Measurements from ENCODE around the gene CELSR3.

Gene CELSR3, protein sequence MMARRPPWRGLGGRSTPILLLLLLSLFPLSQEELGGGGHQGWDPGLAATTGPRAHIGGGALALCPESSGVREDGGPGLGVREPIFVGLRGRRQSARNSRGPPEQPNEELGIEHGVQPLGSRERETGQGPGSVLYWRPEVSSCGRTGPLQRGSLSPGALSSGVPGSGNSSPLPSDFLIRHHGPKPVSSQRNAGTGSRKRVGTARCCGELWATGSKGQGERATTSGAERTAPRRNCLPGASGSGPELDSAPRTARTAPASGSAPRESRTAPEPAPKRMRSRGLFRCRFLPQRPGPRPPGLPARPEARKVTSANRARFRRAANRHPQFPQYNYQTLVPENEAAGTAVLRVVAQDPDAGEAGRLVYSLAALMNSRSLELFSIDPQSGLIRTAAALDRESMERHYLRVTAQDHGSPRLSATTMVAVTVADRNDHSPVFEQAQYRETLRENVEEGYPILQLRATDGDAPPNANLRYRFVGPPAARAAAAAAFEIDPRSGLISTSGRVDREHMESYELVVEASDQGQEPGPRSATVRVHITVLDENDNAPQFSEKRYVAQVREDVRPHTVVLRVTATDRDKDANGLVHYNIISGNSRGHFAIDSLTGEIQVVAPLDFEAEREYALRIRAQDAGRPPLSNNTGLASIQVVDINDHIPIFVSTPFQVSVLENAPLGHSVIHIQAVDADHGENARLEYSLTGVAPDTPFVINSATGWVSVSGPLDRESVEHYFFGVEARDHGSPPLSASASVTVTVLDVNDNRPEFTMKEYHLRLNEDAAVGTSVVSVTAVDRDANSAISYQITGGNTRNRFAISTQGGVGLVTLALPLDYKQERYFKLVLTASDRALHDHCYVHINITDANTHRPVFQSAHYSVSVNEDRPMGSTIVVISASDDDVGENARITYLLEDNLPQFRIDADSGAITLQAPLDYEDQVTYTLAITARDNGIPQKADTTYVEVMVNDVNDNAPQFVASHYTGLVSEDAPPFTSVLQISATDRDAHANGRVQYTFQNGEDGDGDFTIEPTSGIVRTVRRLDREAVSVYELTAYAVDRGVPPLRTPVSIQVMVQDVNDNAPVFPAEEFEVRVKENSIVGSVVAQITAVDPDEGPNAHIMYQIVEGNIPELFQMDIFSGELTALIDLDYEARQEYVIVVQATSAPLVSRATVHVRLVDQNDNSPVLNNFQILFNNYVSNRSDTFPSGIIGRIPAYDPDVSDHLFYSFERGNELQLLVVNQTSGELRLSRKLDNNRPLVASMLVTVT (N-terminal part only)

DNA sequence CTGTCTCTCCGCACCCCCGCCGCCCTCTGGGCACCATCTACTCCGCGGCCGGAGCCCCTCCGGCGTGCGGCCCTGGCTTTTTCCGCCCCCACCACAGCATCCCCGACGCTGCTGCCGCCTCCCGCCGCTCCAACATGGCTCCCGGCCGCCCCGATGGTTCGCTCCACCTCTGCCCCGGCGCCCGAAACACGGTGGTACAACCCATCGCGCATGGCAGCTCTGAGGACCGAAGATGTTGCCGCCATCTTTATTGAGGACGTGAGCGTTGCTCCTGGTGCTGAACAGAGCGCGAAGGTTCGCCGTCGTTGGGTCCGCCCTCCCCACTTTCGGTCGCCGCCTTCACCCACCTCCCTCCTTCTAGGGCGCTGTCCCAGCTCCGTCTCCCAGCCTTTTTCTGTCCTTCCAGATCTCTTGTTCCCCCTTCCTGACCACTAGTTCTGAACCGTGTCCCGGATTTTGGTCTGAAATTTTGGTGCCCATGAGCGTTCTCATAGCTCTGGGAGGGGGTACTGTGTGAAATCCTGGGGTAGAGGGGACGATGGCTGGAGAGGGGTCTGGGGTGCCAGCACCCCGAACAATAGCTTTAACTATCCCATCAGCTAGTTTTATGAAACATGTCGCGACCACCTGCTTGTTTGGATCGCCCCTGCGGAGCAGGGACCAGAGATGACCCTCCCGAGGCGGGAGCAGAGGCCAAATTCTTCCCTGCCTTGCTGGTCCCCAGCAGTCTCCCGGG, at the start of gene CELSR3:
Gene CELSR3, minus strand, starts transcription at position 134 of the 736 bp plus-strand sequence. CDS start 252 bp downstream, outside the sequence.
- Histone ChIP-seq H3K4me1 (ENCODE audit: control insufficient read depth in 1 of 2, insufficient read depth in 1 of 2, low read depth in 1 of 2, low read length in 1 of 2) (peaks cover 14 to 21% of the 10 kb centered on the region in 2 experiments), H3K9me3 (no peaks in the 10 kb centered on the region), H3K4me3 (ENCODE audit: low read depth in 1 of 2, low read length in 1 of 2) (peak within 1 kb of the TSS; percentile 68 to 73), H3K27ac (no peak within 1 kb of the TSS), H3K27me3 (peaks cover 69% of the 10 kb centered on the region), H3K36me3 (no peaks in the 10 kb centered on the region)
- TF ChIP-seq, protein P1, sequence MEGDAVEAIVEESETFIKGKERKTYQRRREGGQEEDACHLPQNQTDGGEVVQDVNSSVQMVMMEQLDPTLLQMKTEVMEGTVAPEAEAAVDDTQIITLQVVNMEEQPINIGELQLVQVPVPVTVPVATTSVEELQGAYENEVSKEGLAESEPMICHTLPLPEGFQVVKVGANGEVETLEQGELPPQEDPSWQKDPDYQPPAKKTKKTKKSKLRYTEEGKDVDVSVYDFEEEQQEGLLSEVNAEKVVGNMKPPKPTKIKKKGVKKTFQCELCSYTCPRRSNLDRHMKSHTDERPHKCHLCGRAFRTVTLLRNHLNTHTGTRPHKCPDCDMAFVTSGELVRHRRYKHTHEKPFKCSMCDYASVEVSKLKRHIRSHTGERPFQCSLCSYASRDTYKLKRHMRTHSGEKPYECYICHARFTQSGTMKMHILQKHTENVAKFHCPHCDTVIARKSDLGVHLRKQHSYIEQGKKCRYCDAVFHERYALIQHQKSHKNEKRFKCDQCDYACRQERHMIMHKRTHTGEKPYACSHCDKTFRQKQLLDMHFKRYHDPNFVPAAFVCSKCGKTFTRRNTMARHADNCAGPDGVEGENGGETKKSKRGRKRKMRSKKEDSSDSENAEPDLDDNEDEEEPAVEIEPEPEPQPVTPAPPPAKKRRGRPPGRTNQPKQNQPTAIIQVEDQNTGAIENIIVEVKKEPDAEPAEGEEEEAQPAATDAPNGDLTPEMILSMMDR (IDR thresholded peaks at IDR 0.05) = no peak

GRCh38 chr3:48711727-48712126, 49.0 kb upstream of the CELSR3 start:
- no peak overlapping the region for H3K4me3 ChIP-seq (ENCODE audit: low read depth in 1 of 2, low read length in 1 of 2)
- TF ChIP-seq, protein P1 (IDR thresholded peaks at IDR 0.05) = no peak
- no peaks in the 10 kb centered on the region for H3K27me3 ChIP-seq
- H3K36me3 ChIP-seq = peaks cover 61% of the 10 kb centered on the region
- peaks cover 9 to 18% of the 10 kb centered on the region in 2 experiments for H3K4me1 ChIP-seq (ENCODE audit: control insufficient read depth in 1 of 2, insufficient read depth in 1 of 2, low read depth in 1 of 2, low read length in 1 of 2)
- H3K27ac ChIP-seq = peak overlapping the region; percentile 8
- H3K9me3 ChIP-seq = no peaks in the 10 kb centered on the region

- no peak overlapping the region for H3K4me3 ChIP-seq (ENCODE audit: low read depth in 1 of 2, low read length in 1 of 2)
- H3K36me3 ChIP-seq = peaks cover 59% of the 10 kb centered on the region
- no peaks in the 10 kb centered on the region for H3K4me1 ChIP-seq (ENCODE audit: control insufficient read depth in 1 of 2, insufficient read depth in 1 of 2, low read depth in 1 of 2, low read length in 1 of 2)
- no peak overlapping the region for H3K27ac ChIP-seq
- no peaks in the 10 kb centered on the region for H3K9me3 ChIP-seq
- H3K27me3 ChIP-seq = no peaks in the 10 kb centered on the region
- TF ChIP-seq, protein P1 (IDR thresholded peaks at IDR 0.05) = no peak
Measured at GRCh38 chr3:48709051-48709461, 46.4 kb upstream of the CELSR3 start.

DNA sequence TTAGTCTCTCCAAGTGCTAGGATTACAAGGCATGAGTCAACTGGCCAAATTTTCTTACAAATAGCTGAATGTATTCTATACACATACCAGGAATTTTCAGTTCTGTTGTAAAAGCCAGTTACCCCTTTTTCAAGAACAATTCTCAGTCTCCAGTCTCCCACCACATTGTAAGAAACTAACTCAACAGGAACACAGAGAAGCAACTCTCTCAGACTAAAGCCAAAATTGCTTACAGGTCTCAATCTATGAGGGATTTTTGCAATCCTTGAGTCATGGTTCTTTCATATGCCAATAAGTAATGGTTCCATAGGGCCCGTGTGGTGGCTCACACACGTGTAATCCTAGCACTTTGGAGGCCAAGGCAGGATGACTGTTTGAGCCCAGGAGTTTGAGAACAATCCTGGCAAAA, 45.8 kb upstream of the CELSR3 start:
- H3K27ac ChIP-seq = no peak overlapping the region
- no peaks in the 10 kb centered on the region for H3K27me3 ChIP-seq
- no peaks in the 10 kb centered on the region for H3K4me1 ChIP-seq (ENCODE audit: control insufficient read depth in 1 of 2, insufficient read depth in 1 of 2, low read depth in 1 of 2, low read length in 1 of 2)
- H3K36me3 ChIP-seq = peaks cover 55% of the 10 kb centered on the region
- no peak overlapping the region for H3K4me3 ChIP-seq (ENCODE audit: low read depth in 1 of 2, low read length in 1 of 2)
- TF ChIP-seq, protein P1 (IDR thresholded peaks at IDR 0.05) = no peak
- H3K9me3 ChIP-seq = no peaks in the 10 kb centered on the region
